ENCODE data around the gene CYCS. TPM values are rescaled to one million over a fixed set of nuclear protein-coding genes. Genes with fewer than 3 reads are reported as not detected.

CYCS gene
- total RNA-seq, 1 donor from 2014 or later: 72.6 TPM

- H3K36me3 Mint-ChIP-seq (ENCODE audit: low read depth): peaks cover 8% of the 10 kb centered on the region
- no peak for DNase-seq (ENCODE audit: low spot score)
- no peak for TF ChIP-seq CTCF (IDR thresholded peaks at IDR 0.05)
- no peak overlapping the region for H3K27ac Mint-ChIP-seq (ENCODE audit: unreplicated experiment)
- H3K4me3 Mint-ChIP-seq (ENCODE audit: unreplicated experiment): no peak overlapping the region
- H3K27me3 Mint-ChIP-seq (ENCODE audit: low read depth): no peaks in the 10 kb centered on the region
- no peaks in the 10 kb centered on the region for H3K9me3 Mint-ChIP-seq (ENCODE audit: low read depth)
- no peaks in the 10 kb centered on the region for H3K4me1 Mint-ChIP-seq (ENCODE audit: low read depth)
These were observed 24.8 kb upstream of the CYCS start for GRCh38 chr7:25149836-25150235.

GRCh38 chr7:25148772-25149575, 23.9 kb upstream of the CYCS start:
- Mint-ChIP-seq H3K27me3 (ENCODE audit: low read depth) (no peaks in the 10 kb centered on the region), H3K27ac (ENCODE audit: unreplicated experiment) (no peak overlapping the region), H3K9me3 (ENCODE audit: low read depth) (no peaks in the 10 kb centered on the region), H3K4me1 (ENCODE audit: low read depth) (no peaks in the 10 kb centered on the region), H3K36me3 (ENCODE audit: low read depth) (peaks cover 5% of the 10 kb centered on the region), H3K4me3 (ENCODE audit: unreplicated experiment) (no peak overlapping the region)
- DNase-seq (ENCODE audit: low spot score): no peak
- TF ChIP-seq CTCF (IDR thresholded peaks at IDR 0.05): no peak

GRCh38 chr7:25143763-25144162, 18.7 kb upstream of the CYCS start:
- DNase-seq (ENCODE audit: low spot score): no peak
- no peaks in the 10 kb centered on the region for H3K27me3 Mint-ChIP-seq (ENCODE audit: low read depth)
- H3K4me3 Mint-ChIP-seq (ENCODE audit: unreplicated experiment): no peak overlapping the region
- no peaks in the 10 kb centered on the region for H3K4me1 Mint-ChIP-seq (ENCODE audit: low read depth)
- H3K36me3 Mint-ChIP-seq (ENCODE audit: low read depth): peaks cover 7% of the 10 kb centered on the region
- no peak for TF ChIP-seq CTCF (IDR thresholded peaks at IDR 0.05)
- no peak overlapping the region for H3K27ac Mint-ChIP-seq (ENCODE audit: unreplicated experiment)
- H3K9me3 Mint-ChIP-seq (ENCODE audit: low read depth): no peaks in the 10 kb centered on the region

GRCh38 chr7:25139536-25139935, 14.5 kb upstream of the CYCS start:
- H3K4me1 Mint-ChIP-seq (ENCODE audit: low read depth): peaks cover 3% of the 10 kb centered on the region
- H3K36me3 Mint-ChIP-seq (ENCODE audit: low read depth): peaks cover 11% of the 10 kb centered on the region
- DNase-seq (ENCODE audit: low spot score): no peak
- H3K4me3 Mint-ChIP-seq (ENCODE audit: unreplicated experiment): no peak overlapping the region
- H3K9me3 Mint-ChIP-seq (ENCODE audit: low read depth): no peaks in the 10 kb centered on the region
- TF ChIP-seq CTCF (IDR thresholded peaks at IDR 0.05): no peak
- H3K27ac Mint-ChIP-seq (ENCODE audit: unreplicated experiment): no peak overlapping the region
- no peaks in the 10 kb centered on the region for H3K27me3 Mint-ChIP-seq (ENCODE audit: low read depth)

GRCh38 chr7:25134358-25135010, 9.4 kb upstream of the CYCS start:
- Mint-ChIP-seq H3K36me3 (ENCODE audit: low read depth) (peaks cover 9% of the 10 kb centered on the region), H3K9me3 (ENCODE audit: low read depth) (no peaks in the 10 kb centered on the region), H3K4me1 (ENCODE audit: low read depth) (peaks cover 4% of the 10 kb centered on the region), H3K27ac (ENCODE audit: unreplicated experiment) (no peak overlapping the region), H3K27me3 (ENCODE audit: low read depth) (no peaks in the 10 kb centered on the region), H3K4me3 (ENCODE audit: unreplicated experiment) (no peak overlapping the region)
- DNase-seq (ENCODE audit: low spot score): no peak
- TF ChIP-seq CTCF (IDR thresholded peaks at IDR 0.05): no peak
